PC-9 (cell line): ENCODE measurements around the gene TBX20. TPM values are rescaled to one million over a fixed set of nuclear protein-coding genes. Genes with fewer than 3 reads are reported as not detected.
"Not testable (repeated sequence)": the region's sequence is repeated elsewhere in the genome, so short reads cannot be mapped to it uniquely, and the experiment has no call there.

Experiments
- BruUV-seq: library from RNA; stranded (reverse); fragments of 400-500 nt; replicated peaks from 2 replicates; lab custom pipeline; 2021; lab: Mats Ljungman, UMichigan
- CTCF ChIA-PET: fragments of 300-600 bp; sonication (Branson Sonifier 250); formaldehyde crosslinking; loops from one replicate; lab custom pipeline; 2022; ENCODE audit warnings: antibody characterized with exemption; lab: Charles Lee
- POLR2A ChIA-PET: fragments of 300-600 bp; sonication (Branson Sonifier 250); formaldehyde crosslinking; loops from one replicate; lab custom pipeline; 2022; ENCODE audit warnings: antibody characterized with exemption; ENCODE audit not compliant: unreplicated experiment; lab: Charles Lee
- DNase-seq, 2 experiments: peaks; one replicate each; pipeline versions ENCODE4 v3.0.0 to v3.0.0-alpha.2; 2015 to 2022; ENCODE audit warnings: mixed read lengths in 1 of 2
- H2AFZ ChIP-seq: fragments of 200-600 bp; sonication (generic); 2 replicates; pipeline ENCODE4 v1.8.1; 2017; ENCODE audit warnings: antibody characterized with exemption
- H3F3A ChIP-seq: fragments of 200-600 bp; sonication (generic); 2 replicates; pipeline ENCODE4 v1.8.1; 2017; ENCODE audit warnings: antibody characterized with exemption, mild to moderate bottlenecking, low read depth; ENCODE audit not compliant: insufficient read depth
- H3K27ac ChIP-seq: fragments of 200-600 bp; sonication (generic); 2 replicates; pipeline ENCODE4 v1.6.1; 2016; ENCODE audit warnings: mixed run types
- H3K27me3 ChIP-seq: fragments of 200-600 bp; sonication (generic); 2 replicates; pipeline ENCODE4 v1.6.1; 2016; ENCODE audit warnings: low read depth, mixed run types; ENCODE audit not compliant: insufficient read depth
- H3K36me3 ChIP-seq: fragments of 200-600 bp; sonication (generic); 2 replicates; pipeline ENCODE4 v1.6.1; 2016; ENCODE audit warnings: low read depth, mixed run types
- H3K4me1 ChIP-seq: fragments of 200-600 bp; sonication (generic); replicated peaks from 2 replicates; pipeline ENCODE4 v1.6.1; 2016; ENCODE audit warnings: mixed run types; ENCODE audit not compliant: insufficient read depth
- H3K4me2 ChIP-seq: fragments of 200-600 bp; sonication (generic); 2 replicates; pipeline ENCODE4 v1.6.1; 2017; ENCODE audit warnings: mixed run types
- H3K4me3 ChIP-seq: fragments of 200-600 bp; sonication (generic); 2 replicates; pipeline ENCODE4 v1.6.1; 2016; ENCODE audit warnings: mixed run types
- H3K79me2 ChIP-seq: fragments of 200-600 bp; sonication (generic); 2 replicates; pipeline ENCODE4 v1.6.1; 2017; ENCODE audit warnings: low read depth, mixed run types
- H3K9me2 ChIP-seq: fragments of 200-600 bp; sonication (generic); 2 replicates; pipeline ENCODE4 v1.8.1; 2017; ENCODE audit warnings: mild to moderate bottlenecking; ENCODE audit not compliant: insufficient read depth
- H3K9me3 ChIP-seq: fragments of 200-600 bp; sonication (generic); 2 replicates; pipeline ENCODE4 v1.8.1; 2016; ENCODE audit warnings: low read depth; ENCODE audit not compliant: insufficient read depth
- H4K20me1 ChIP-seq: fragments of 200-600 bp; sonication (generic); 2 replicates; pipeline ENCODE4 v1.8.1; 2017; ENCODE audit not compliant: insufficient read depth
- EZH2 ChIP-seq: fragments of 200-600 bp; sonication (generic); IDR thresholded peaks from 2 replicates; pipeline ENCODE4 v1.8.0; 2017; ENCODE audit warnings: antibody characterized with exemption, low read depth
- intact Hi-C: fragments of 100-400 bp; cut with micrococcal nuclease; formaldehyde crosslinking; loops from one replicate; pipeline ENCODE4 v1.10.0; 2022; ENCODE audit not compliant: unreplicated experiment
- total RNA-seq: library from RNA; stranded (reverse); gene quantifications from 2 replicates; pipeline ENCODE4 v1.2.3, GENCODE V29; 2021
- TF ChIP-seq, protein P1 (sequence below): fragments of 200-600 bp; sonication (generic); conservative IDR thresholded peaks from 2 replicates; pipeline ENCODE4 v1.6.1; 2017; ENCODE audit warnings: mixed run types, antibody characterized with exemption, mild to moderate bottlenecking, moderate library complexity

TBX20 gene
- total RNA-seq, 1 experiment from 2014 or later, result 1.1 TPM

DNA sequence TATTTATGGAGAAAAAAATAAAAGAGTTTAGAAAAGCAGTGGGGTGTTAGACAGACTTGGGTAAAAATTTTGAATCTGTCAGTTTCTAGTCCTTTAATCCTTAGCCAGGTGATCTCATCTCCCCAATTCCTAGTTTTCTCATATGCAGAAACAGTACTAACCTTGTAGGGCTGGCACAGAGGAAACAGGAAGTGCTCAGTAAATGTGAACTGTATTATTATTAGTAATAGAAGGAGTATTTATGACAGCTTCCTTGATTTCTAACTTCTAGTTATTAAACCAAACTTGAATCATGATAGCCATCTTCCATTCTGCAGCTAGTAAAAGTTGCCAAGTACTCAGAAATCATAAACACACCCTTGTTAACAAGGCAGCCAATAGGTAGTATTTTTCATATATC, 12.5 kb downstream of the TBX20 start:
- Histone ChIP-seq H3K27ac (peak overlapping the region; percentile 81), H3F3A (peaks cover 13% of the 10 kb centered on the region), H3K27me3 (no peaks in the 10 kb centered on the region), H3K36me3 (no peaks in the 10 kb centered on the region), H3K4me2 (peak overlapping the region; percentile 50), H3K9me3 (no peaks in the 10 kb centered on the region), H3K79me2 (no peaks in the 10 kb centered on the region), H4K20me1 (no peaks in the 10 kb centered on the region), H3K4me3 (no peak overlapping the region), H3K4me1 (peaks cover 22% of the 10 kb centered on the region), H3K9me2 (no peaks in the 10 kb centered on the region), H2AFZ (0 out of 2 replicates have a peak overlapping the region, but pooled peaks have one; percentile 64)
- ChIA-PET CTCF (no interaction called here), POLR2A (interaction anchor here (0.6 kb wide), 1 partner anchor 9 kb away, joined by 3 read pairs; no protein-coding TSS in a partner anchor)
- no peak for DNase-seq
- TF ChIP-seq EZH2, result no peak
- TF ChIP-seq, protein P1, sequence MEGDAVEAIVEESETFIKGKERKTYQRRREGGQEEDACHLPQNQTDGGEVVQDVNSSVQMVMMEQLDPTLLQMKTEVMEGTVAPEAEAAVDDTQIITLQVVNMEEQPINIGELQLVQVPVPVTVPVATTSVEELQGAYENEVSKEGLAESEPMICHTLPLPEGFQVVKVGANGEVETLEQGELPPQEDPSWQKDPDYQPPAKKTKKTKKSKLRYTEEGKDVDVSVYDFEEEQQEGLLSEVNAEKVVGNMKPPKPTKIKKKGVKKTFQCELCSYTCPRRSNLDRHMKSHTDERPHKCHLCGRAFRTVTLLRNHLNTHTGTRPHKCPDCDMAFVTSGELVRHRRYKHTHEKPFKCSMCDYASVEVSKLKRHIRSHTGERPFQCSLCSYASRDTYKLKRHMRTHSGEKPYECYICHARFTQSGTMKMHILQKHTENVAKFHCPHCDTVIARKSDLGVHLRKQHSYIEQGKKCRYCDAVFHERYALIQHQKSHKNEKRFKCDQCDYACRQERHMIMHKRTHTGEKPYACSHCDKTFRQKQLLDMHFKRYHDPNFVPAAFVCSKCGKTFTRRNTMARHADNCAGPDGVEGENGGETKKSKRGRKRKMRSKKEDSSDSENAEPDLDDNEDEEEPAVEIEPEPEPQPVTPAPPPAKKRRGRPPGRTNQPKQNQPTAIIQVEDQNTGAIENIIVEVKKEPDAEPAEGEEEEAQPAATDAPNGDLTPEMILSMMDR, result no peak
- no TSS peak for BruUV-seq
- intact Hi-C loops, result loop anchor here (10.0 kb wide), 1 partner anchor 47 kb away; no protein-coding TSS in a partner anchor

DNA sequence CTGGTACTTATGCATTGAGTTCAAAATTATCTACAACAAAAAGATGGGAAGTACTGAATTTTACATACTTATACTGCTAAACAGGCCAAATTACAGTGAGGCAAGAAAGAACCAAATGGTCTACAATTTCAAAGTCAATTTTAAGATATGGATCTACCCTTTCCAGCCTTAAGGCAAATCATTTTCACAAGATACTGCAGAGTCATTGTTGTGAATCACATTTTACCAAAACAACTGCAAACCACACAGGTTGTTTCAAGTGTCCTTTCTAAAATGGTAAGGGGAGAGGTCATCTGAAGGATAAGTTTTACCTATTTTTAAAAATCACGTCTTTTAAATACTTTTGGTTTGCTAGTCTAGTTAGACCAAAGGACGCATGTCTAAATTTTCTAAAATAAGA, 12.9 kb downstream of the TBX20 start:
- intact Hi-C loops, result loop anchor here (10.0 kb wide), 1 partner anchor 46 kb away; no protein-coding TSS in a partner anchor

DNA sequence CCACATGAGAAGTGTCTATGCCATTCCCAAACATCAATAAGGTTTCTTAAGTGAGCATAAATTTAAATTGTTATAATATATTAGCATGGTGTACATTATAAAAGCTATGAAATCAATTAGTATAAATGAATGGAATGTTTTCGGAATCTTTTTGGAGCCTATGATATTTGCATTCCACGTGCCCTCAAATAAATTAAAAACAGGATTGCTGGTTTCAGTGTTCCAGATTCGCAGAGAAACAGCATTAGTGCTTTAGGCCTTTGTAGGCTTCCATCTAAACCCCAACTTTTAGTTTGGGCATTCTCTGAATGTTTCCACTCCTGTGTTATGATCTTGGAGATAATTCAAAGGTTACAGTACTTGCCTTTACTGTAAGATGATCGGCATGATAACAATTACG, 15.4 kb downstream of the TBX20 start:
- POLR2A ChIA-PET, CTCF ChIA-PET, H3K9me3 ChIP-seq, DNase-seq, H3K27me3 ChIP-seq, BruUV-seq, H3K79me2 ChIP-seq, H3K9me2 ChIP-seq, intact Hi-C loops, H3K27ac ChIP-seq, H2AFZ ChIP-seq, H4K20me1 ChIP-seq, H3K4me2 ChIP-seq, H3K4me3 ChIP-seq, H3K36me3 ChIP-seq: not testable (repeated sequence)
- H3F3A ChIP-seq, result peaks cover 13% of the 10 kb centered on the region
- H3K4me1 ChIP-seq, result peaks cover 22% of the 10 kb centered on the region

More for the DNA sequence above, 12.9 kb downstream of the TBX20 start:
- H3K4me1 ChIP-seq, result peaks cover 22% of the 10 kb centered on the region
- peaks cover 13% of the 10 kb centered on the region for H3F3A ChIP-seq
- CTCF ChIA-PET, DNase-seq, H3K9me3 ChIP-seq, BruUV-seq, H2AFZ ChIP-seq, H3K79me2 ChIP-seq, H3K9me2 ChIP-seq, H3K36me3 ChIP-seq, H3K4me3 ChIP-seq, H3K27me3 ChIP-seq, H4K20me1 ChIP-seq, POLR2A ChIA-PET: not testable (repeated sequence)
- H3K27ac ChIP-seq, result peak overlapping the region; percentile 81
- peak overlapping the region; percentile 50 for H3K4me2 ChIP-seq

DNA sequence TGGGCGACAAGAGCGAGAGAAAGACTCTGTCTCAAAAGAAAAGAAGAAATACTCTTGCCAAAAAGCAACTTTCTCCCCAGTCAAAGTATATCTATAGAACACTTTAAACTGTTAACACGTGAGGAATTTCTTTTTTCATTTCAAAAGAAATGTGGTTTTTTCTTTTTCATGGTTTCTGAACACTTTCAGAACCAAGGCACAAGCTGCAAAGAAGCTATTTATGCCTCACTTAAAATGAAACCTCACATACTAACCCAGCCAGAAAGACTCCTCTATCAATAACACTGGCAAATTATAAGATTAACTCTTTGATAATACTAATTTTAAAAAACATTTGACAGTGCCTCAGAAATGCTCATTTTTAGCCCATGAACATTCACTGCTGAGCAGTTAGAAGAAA, 20.9 kb downstream of the TBX20 start:
- Histone ChIP-seq H3K4me2 (no peak overlapping the region), H3K4me1 (no peaks in the 10 kb centered on the region), H3F3A (no peaks in the 10 kb centered on the region), H4K20me1 (no peaks in the 10 kb centered on the region), H3K9me2 (no peaks in the 10 kb centered on the region), H3K27ac (no peak overlapping the region), H3K9me3 (no peaks in the 10 kb centered on the region), H3K4me3 (no peak overlapping the region), H2AFZ (no peak overlapping the region), H3K36me3 (no peaks in the 10 kb centered on the region), H3K79me2 (no peaks in the 10 kb centered on the region), H3K27me3 (no peaks in the 10 kb centered on the region)
- CTCF ChIA-PET, result no interaction called here
- POLR2A ChIA-PET, result no interaction called here
- DNase-seq, result no peak
- no TSS peak for BruUV-seq
- TF ChIP-seq, protein P1, result no peak
- TF ChIP-seq EZH2, result no peak
- intact Hi-C loops, result no loop called here

DNA sequence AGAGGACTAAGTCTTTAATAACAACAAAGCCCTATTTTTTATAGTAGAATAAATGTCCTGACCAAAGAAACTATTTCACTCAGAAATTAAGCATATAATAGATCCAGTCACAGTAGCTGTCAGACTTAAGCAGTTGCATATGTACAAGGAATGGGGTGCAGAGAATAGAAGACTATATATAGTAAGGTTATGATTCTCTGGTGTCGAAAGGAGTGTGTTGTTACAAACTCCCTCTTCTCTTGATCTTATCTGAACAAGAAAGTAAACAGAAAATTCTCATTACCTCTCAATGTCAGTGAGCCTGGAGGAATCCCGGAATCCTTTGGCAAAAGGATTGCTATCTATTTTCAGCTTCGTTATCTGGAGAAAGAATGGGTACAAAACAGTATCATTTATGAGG, 22.7 kb downstream of the TBX20 start:
- H3K27me3 ChIP-seq, H3K36me3 ChIP-seq, H3K79me2 ChIP-seq, H3K4me3 ChIP-seq, H3K4me1 ChIP-seq, H4K20me1 ChIP-seq, CTCF ChIA-PET, H3K4me2 ChIP-seq, BruUV-seq, H3K9me3 ChIP-seq, intact Hi-C loops, H3K9me2 ChIP-seq, H2AFZ ChIP-seq, DNase-seq, H3K27ac ChIP-seq, H3F3A ChIP-seq, POLR2A ChIA-PET: not testable (repeated sequence)

DNA sequence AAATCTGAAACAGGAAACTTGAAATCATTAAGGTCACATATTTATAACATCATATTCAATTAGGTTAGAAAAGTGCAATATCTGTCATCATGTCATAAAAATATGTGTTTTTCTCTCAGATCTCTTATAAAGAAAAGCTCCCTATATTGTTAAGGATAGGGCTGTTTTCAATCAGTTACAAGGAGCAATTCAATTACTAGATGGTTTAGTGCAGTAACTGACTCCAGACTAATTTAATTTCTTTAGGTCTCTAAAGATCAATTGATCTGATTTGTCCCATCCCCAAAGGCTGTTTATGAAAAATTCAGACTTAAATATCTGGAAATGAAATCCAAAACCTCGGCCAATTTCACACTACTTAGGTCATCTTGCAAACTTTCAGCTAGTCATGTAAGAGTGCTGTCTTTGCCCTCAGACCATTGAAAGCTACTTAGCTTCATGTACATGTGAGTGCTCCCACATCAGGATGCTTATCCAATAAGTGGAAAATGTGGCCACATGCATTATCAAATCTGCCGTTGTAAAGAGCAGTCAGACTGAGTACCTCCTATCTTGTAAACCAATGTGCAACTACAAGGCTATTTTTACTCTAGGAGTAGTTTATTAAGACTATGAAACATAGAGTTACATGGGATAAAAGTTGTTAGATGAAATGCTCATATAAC, 24.7 kb downstream of the TBX20 start:
- H3K36me3 ChIP-seq, H3K9me3 ChIP-seq, H2AFZ ChIP-seq, H3K79me2 ChIP-seq, H3K4me1 ChIP-seq, H3K4me2 ChIP-seq, H3K4me3 ChIP-seq, H3K9me2 ChIP-seq, H3F3A ChIP-seq, intact Hi-C loops, POLR2A ChIA-PET, DNase-seq, H3K27ac ChIP-seq, BruUV-seq, H3K27me3 ChIP-seq, H4K20me1 ChIP-seq, CTCF ChIA-PET: not testable (repeated sequence)
